ENCODE results near the gene EIF2B4. TPM values are rescaled to one million over a fixed set of nuclear protein-coding genes. Genes with fewer than 3 reads are reported as not detected.

The EIF2B4 gene
- total RNA-seq, 2 donors from 2014 or later: 24.9 to 39.2 TPM

DNA sequence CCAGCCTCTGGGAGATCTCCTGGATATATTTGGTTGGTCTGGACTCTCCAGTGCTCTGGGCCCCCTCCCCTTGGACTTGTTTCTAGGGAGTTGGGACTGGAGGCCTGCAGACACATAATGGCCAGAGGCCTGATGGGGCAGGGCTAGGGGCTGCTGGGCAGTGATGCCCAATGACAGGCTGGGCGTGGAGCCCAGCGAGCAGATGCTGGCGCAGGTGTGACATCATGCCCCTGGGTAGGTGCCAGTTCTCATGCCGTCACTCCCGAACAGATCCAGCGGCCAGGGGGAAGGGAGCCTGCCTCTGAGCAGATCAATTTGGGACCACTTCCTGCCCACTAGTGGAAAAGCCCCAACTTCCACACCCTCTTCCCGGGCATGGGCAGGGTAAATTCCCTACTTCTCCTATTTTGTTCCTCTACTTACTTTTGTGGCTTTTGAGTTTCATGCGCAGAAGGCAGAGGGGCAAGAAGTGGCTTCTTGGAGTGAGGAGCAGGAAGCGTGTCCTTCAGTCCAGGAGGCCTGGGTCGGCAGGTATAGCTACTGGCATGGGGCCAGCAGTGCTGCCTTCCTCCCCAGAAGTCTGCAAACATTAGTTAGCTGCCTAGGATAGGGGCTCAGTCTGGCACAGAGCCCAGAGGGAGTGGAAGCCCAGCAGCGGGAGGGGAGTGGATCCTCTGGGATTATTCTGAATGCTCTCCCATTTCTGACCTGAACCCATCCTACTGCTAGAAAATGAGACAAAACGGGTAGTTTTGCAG lies 53.3 kb downstream of the EIF2B4 start:
- Histone ChIP-seq H3K27me3 (no peaks in the 10 kb centered on the region), H3K4me3 (no peak overlapping the region), H3K9me3 (no peaks in the 10 kb centered on the region), H3K36me3 (replicated peaks in 1 of 2; ENCODE audit: insufficient read depth in 1 of 2, low read depth in 2 of 2) (no peaks in the 10 kb centered on the region), H3K27ac (peak overlapping the region; percentile 77 to 84 (median 84)), H3K4me1 (peaks cover 37% of the 10 kb centered on the region)
- no peak for TF ChIP-seq POLR2A (IDR thresholded peaks at IDR 0.05)
- no peak for TF ChIP-seq CTCF (IDR thresholded peaks at IDR 0.05)
- 43% methylated on average over 12 of the region's 12 CpGs for WGBS, 2 donors
- peak; percentile 92 for ATAC-seq
- intact Hi-C loops (cut with DNase I): no loop called here
- DNase-seq: peak; percentile 92 to 97 (median 95)

- intact Hi-C loops (cut with DNase I): no loop called here
- H3K36me3 ChIP-seq (replicated peaks in 1 of 2; ENCODE audit: insufficient read depth in 1 of 2, low read depth in 2 of 2): no peaks in the 10 kb centered on the region
- DNase-seq (no peak), ATAC-seq (no peak)
- no peaks in the 10 kb centered on the region for H3K27me3 ChIP-seq
- TF ChIP-seq POLR2A (IDR thresholded peaks at IDR 0.05) (no peak), CTCF (IDR thresholded peaks at IDR 0.05) (no peak)
- H3K4me3 ChIP-seq: no peak overlapping the region
- H3K4me1 ChIP-seq: peaks cover 20% of the 10 kb centered on the region
- H3K9me3 ChIP-seq: no peaks in the 10 kb centered on the region
- 64 to 72% methylated on average over 8 of the region's 8 CpGs for WGBS, 2 donors
- H3K27ac ChIP-seq: no peak overlapping the region
Observed at GRCh38 chr2:27315122-27315521, 55.0 kb downstream of the EIF2B4 start.

- H3K4me1 ChIP-seq: peaks cover 17% of the 10 kb centered on the region
- no peak overlapping the region for H3K4me3 ChIP-seq
- H3K9me3 ChIP-seq: no peaks in the 10 kb centered on the region
- H3K36me3 ChIP-seq (replicated peaks in 1 of 2; ENCODE audit: insufficient read depth in 1 of 2, low read depth in 2 of 2): no peaks in the 10 kb centered on the region
- no peaks in the 10 kb centered on the region for H3K27me3 ChIP-seq
- WGBS, 2 donors: 88% methylated on average over 6 to 9 of the region's 9 CpGs
- intact Hi-C loops (cut with DNase I): no loop called here
- no peak for ATAC-seq
- TF ChIP-seq POLR2A (IDR thresholded peaks at IDR 0.05) (no peak), CTCF (IDR thresholded peaks at IDR 0.05) (no peak)
- no peak overlapping the region for H3K27ac ChIP-seq
- no peak for DNase-seq
Observed at GRCh38 chr2:27314709-27315108, 55.4 kb downstream of the EIF2B4 start.

Other genes starting within 250 kb of the EIF2B4 start
- gene ABHD1, start 246.5 kb downstream of the EIF2B4 start, total RNA-seq: under 1 TPM in 1 of 2 donors, not detected in 1; 0.33 TPM
- 100 to 1,000 TPM in 1 of 2 donors, 10 to 100 TPM in 1; 56.3 to 103 TPM for gene PREB, start 235.7 kb downstream of the EIF2B4 start, total RNA-seq
- not detected for gene PRR30, start 230.9 kb downstream of the EIF2B4 start, total RNA-seq
- gene TCF23, start 221.3 kb downstream of the EIF2B4 start, total RNA-seq: under 1 TPM; under 0.01 to 0.66 TPM
- 10 to 100 TPM; 69.2 to 75.0 TPM for gene ATRAID, start 158.3 kb downstream of the EIF2B4 start, total RNA-seq
- 10 to 100 TPM; 17.4 to 34.6 TPM for gene SLC5A6, start 158.1 kb downstream of the EIF2B4 start, total RNA-seq
- 10 to 100 TPM; 18.4 to 36.9 TPM for gene CAD, start 153.0 kb downstream of the EIF2B4 start, total RNA-seq
- not detected for gene SLC30A3, start 107.3 kb downstream of the EIF2B4 start, total RNA-seq
- gene DNAJC5G, start 94.9 kb downstream of the EIF2B4 start, total RNA-seq: 1 to 10 TPM in 1 of 2 donors, not detected in 1; 1.3 TPM
- under 1 TPM in 1 of 2 donors, not detected in 1; 0.26 TPM for gene TRIM54, start 87.9 kb downstream of the EIF2B4 start, total RNA-seq
- gene UCN, start 61.9 kb downstream of the EIF2B4 start, total RNA-seq: 1 to 10 TPM in 1 of 2 donors, not detected in 1; 2.9 TPM
- gene MPV17, start 47.2 kb downstream of the EIF2B4 start, total RNA-seq: 10 to 100 TPM; 56.7 to 64.3 TPM
- gene GTF3C2, start 13.6 kb downstream of the EIF2B4 start, total RNA-seq: 10 to 100 TPM; 26.2 to 73.2 TPM
- gene SNX17, start 278 bp upstream of the EIF2B4 start, total RNA-seq: 10 to 100 TPM; 50.4 to 70.8 TPM
- 10 to 100 TPM; 11.7 to 22.1 TPM for gene ZNF513, start 10.4 kb upstream of the EIF2B4 start, total RNA-seq
- 10 to 100 TPM; 36.3 to 49.4 TPM for gene PPM1G, start 39.3 kb upstream of the EIF2B4 start, total RNA-seq
- 10 to 100 TPM; 34.2 to 36.6 TPM for gene NRBP1, start 58.3 kb upstream of the EIF2B4 start, total RNA-seq
- gene KRTCAP3, start 72.0 kb upstream of the EIF2B4 start, total RNA-seq: 10 to 100 TPM; 11.9 to 25.2 TPM
- gene IFT172, start 119.4 kb upstream of the EIF2B4 start, total RNA-seq: 10 to 100 TPM; 14.3 to 41.2 TPM
- 10 to 100 TPM; 10.4 to 20.8 TPM for gene FNDC4, start 124.9 kb upstream of the EIF2B4 start, total RNA-seq
- gene GCKR, start 126.5 kb upstream of the EIF2B4 start, total RNA-seq: 1 to 10 TPM in 1 of 2 donors, not detected in 1; 1.6 TPM
- gene ZNF512, start 212.7 kb upstream of the EIF2B4 start, total RNA-seq: 10 to 100 TPM; 11.9 to 63.3 TPM

All from body of pancreas (tissue), 4 donors.